NCI-H748 treated with DMSO at 0.1 percent for 48 hours (cell line): Measurements from ENCODE around the gene GALNT15.

Experiments used
- DNase-seq: peaks from one replicate; lab custom pipeline; 2025; lab: John Stamatoyannopoulos, UW

GALNT15 gene

DNA sequence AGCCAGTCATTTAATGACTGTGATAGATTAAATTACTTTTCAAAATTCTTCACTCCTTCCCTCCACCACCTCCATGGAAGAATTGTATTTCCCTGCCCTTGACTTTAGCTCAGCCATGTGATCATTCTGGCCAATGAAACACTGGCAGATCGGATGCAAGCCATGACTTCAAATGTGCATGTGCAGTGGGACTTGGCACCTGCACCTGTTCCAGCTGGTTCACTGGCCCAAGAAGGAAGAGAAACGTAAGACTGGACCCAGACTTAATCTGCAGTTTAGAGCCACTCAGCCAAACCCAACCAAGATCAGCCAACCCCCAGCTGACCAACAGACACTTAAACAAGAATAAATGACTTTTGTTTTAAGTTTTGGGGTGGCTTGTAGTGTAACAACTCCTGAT, 78.5 kb downstream of the GALNT15 start:
- DNase-seq = no peak

- DNase-seq = no peak
Observed at GRCh38 chr3:16253601-16254000, 79.1 kb downstream of the GALNT15 start.

- DNase-seq = no peak
Observed at GRCh38 chr3:16254916-16255315, 80.4 kb downstream of the GALNT15 start.

DNA sequence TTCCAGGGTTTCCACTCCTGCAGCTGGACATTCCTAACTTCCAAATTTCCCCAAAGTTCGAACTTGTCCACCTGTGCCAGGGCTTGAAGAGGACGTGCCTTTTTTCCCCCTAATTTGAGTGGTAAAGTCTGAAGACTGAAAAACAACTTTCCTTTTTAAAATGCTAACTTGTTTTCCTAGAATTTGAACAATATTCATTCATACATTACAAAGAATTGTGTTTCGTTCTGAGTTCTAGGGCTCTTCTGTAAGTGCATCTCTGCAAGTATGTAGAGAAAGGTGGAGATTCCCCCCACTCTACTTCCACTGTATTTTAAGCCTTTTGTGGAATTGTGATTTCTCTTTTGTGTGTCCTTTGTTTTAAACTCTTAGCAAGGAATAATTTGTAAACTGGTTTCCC, 80.8 kb downstream of the GALNT15 start:
- DNase-seq = no peak

- peak; percentile 39 for DNase-seq
Observed at GRCh38 chr3:16255726-16256125, 81.2 kb downstream of the GALNT15 start.

GRCh38 chr3:16257309-16257708, 82.8 kb downstream of the GALNT15 start:
- DNase-seq = no peak

- DNase-seq = no peak
Observed at GRCh38 chr3:16258177-16258576, 83.7 kb downstream of the GALNT15 start.

DNA sequence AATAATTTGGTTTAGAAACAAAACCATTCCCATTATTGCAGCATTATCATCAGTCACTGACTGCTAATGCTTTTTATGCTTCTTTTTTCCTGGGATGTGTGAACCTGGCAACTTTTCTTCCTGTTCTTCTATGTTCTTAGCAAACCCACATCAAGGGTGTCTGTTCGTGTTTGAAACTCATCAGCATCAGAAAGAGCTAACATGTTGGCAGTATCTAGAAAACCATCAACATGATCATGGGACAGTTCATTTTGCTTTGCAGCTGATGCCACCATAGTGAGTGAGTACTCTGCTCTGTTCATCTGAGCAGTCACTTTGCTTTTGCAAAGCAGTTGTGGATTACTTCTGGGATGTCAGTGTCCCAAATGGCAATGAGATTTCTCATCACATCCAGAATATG, 84.4 kb downstream of the GALNT15 start:
- DNase-seq = no peak

GRCh38 chr3:16260046-16260445, 85.6 kb downstream of the GALNT15 start:
- DNase-seq = no peak

DNA sequence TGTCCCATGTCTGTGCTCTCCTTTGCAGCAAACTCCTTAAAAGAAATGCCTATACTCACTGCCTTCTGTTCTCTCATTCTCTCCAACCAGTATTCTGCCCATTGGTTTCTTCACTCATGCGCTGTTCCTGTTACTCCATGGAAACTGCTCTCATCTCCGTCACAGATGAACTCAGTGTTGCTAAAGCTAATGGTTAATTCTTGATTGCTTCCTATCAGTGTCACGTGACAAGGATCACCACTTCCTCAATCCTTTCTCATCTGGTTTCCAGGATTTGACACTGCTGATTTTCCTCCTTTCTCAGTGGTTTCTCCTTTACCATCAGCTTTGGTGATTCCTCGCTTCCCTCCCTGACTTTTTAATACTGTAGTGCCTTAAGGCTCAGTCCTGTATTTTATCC, 87.7 kb downstream of the GALNT15 start:
- DNase-seq = no peak

DNA sequence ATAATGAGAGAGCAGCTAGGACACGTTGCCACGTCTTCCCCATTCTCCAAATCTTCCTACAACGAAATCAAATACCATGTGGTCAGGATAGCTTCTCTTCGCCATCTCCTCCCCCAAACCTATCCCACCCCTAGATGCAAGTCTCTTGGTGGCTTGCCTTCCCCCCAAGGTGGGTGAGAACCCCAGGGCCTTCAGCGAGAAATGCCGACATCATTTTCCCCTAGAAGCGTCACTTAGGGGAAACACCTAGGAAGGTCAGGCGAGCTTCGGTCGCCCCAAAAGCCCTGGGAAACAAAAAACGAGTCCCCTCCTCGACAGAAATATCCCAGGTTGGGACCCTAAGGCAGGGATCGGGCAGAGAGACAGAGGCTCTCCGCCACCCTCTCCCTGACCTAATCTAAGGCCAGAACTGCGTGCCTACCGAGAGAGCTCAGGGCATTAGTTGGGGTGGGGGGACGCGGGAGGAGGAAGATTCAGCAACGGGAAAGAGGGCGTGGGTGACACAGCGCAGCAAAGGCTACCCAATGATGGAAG, 89.8 kb downstream of the GALNT15 start:
- DNase-seq = no peak

GRCh38 chr3:16264708-16265454, 90.4 kb downstream of the GALNT15 start, which contains the start of the genes DPH3 and OXNAD1:
Gene DPH3, minus strand, starts transcription at chr3:16264943. Its CDS starts 67 bp downstream, at chr3:16264876.
Gene OXNAD1, plus strand, starts transcription at chr3:16265212. Its CDS starts 5,741 bp downstream, at chr3:16270953.
- peak; percentile 90 for DNase-seq

GRCh38 chr3:16265455-16265786, 90.9 kb downstream of the GALNT15 start:
- no peak for DNase-seq

DNA sequence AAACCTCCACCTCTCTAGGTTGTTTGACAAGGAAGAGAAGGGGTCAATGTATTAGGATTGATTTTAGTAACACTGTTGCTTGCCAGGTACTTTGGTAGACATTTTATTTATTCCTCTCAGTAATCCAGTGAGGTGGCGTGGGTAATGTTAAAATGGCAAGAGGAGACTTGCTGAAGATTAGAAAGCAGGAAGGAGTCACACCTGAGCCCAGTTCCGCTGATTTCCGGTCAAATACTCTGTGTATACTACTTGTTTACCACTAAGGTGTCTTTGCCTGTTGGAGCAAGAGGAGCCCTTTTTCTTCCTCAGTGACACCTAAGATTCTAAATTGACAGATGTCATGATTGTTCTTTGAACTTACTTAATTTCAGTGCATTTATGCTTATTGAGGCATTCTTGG, 92.2 kb downstream of the GALNT15 start:
- no peak for DNase-seq

DNA sequence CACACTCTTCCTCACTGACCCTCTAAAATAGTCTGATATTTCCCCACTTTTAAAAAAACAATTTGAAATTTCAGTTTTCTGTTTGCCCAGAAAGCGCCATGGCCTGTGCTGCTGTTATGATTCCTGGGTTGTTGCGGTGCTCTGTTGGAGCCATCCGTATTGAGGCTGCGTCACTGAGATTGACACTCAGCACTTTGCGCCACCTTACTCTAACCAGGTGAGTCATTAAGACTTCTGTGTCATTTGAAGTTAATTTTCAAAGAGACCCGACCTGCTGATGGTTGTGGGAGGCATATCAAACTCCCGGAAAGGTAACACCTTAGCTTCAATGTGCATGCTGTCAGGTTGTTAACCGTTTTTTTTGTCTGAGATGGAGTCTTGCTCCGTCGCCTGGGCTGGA, 96.4 kb downstream of the GALNT15 start:
- DNase-seq = no peak

DNA sequence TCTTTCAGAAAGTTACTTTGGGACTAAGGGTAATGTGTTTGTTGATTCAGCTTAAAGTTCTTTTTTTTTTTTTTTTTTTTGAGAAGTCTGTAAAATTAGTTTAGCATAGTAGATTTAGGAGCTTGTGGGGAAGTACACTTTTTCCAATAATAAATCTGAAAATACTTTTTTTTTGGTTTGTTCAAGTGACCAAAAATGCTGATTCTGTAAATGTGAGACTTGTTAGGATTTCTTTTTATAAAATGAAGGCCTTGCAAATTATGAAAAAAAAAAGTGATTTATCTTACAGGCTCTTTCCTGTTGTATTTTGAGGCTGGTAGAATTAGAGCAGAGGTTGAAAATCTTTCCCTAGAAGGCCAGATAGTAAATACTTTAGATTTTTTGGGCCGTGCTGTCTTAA, 98.1 kb downstream of the GALNT15 start:
- DNase-seq = no peak

DNA sequence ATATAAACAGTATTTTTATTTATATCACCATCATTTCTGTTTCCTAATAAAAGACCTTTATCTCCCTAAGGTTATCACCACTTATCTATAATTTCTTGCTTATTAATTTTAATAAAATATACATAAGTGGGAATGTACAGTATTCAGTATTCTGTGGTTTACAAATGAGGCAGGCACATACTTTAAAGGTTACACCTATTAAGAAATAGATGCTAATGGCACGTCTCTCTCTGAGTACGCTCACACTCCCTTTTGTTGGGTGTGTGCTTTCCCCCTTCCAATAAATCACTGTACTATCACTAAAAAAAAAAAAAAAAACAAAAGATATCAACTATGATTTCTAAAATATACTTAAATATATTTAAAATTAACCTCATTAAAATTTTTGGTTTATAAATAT, 99.4 kb downstream of the GALNT15 start:
- DNase-seq = no peak

GRCh38 chr3:16277471-16277870, 103.0 kb downstream of the GALNT15 start:
- no peak for DNase-seq

DNA sequence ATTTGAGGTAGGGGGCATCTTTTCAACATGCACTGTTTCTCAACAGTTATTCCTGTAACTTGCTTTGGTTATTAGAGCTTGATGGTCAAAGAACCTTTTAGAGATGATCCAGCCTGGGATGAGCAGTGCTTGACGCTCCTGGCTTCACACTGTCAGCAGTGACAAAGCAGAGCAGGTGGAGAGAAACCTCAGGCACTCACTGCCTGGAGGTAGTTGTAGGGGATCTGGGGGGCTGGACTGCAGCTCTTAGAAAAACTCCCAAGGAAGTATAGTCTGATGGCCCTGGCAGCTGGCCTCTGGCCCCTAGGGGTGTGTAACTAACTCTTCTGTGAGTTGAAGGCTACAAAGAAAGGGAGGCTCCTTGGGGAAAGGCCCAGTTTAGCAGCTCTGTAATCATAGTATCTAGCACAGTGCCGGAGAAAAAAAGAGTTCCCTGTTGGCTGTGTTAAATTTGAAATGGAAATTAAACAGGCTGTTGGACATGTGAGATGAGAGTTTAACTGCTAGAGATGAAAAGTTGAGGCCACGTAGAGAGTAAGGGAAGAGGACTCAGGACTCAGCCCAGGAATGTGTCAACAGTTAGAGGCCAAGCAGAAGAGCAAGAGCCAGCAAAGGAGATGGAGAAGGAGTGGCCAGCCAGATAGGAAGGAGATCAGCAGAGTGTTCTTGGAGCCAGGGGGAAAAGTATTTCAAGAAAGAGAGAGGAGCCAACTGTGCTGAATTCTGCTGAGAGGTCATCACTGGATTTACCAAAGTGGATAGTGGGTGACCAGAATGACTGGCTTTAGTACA, 104.7 kb downstream of the GALNT15 start:
- no peak for DNase-seq

GRCh38 chr3:16280671-16281070, 106.2 kb downstream of the GALNT15 start:
- no peak for DNase-seq
